ENCODE measurements around the gene BCL10. TPM values are rescaled to one million over a fixed set of nuclear protein-coding genes. Genes with fewer than 3 reads are reported as not detected.

BCL10 gene
- total RNA-seq, 1 experiment from 2014 or later = 26.1 TPM

- Histone ChIP-seq H3K27ac (ENCODE audit: insufficient read length, low read depth, low read length) (no peak overlapping the region), H2BK5ac (ENCODE audit: insufficient read length, low read length) (no peak overlapping the region), H3K79me1 (ENCODE audit: insufficient read depth, low read depth, low read length, poor library complexity, severe bottlenecking) (no peaks in the 10 kb centered on the region), H3K4me2 (ENCODE audit: insufficient read depth, insufficient read length, low read length) (no peak overlapping the region), H3K18ac (ENCODE audit: insufficient read length, low read depth, low read length) (no peak overlapping the region), H3K23ac (ENCODE audit: insufficient read length, low read depth, low read length) (no peak overlapping the region), H4K91ac (ENCODE audit: insufficient read length, low read depth, low read length) (no peak overlapping the region), H2BK15ac (ENCODE audit: low read depth, low read length) (no peak overlapping the region), H3K9me3 (ENCODE audit: control insufficient read depth, low read depth, low read length) (no peaks in the 10 kb centered on the region), H3K4ac (ENCODE audit: low read depth, low read length) (no peak overlapping the region), H2BK12ac (ENCODE audit: insufficient read length, low read depth, low read length) (no peak overlapping the region), H3K27me3 (ENCODE audit: insufficient read depth, low read length) (no peaks in the 10 kb centered on the region), H3K56ac (ENCODE audit: insufficient read length, low read depth, low read length) (no peak overlapping the region), H4K20me1 (ENCODE audit: control insufficient read depth, insufficient read depth, insufficient read length) (no peaks in the 10 kb centered on the region), H3K23me2 (ENCODE audit: insufficient read length, low read depth, low read length, poor library complexity, severe bottlenecking) (no peaks in the 10 kb centered on the region), H3K9ac (ENCODE audit: extremely low read depth, insufficient read length, low read length) (no peak overlapping the region), H3K4me1 (ENCODE audit: insufficient read depth, low read length) (peaks cover 4% of the 10 kb centered on the region; the same call in 1 of the 2 replicates), H4K8ac (replicated peaks; ENCODE audit: insufficient read length, low read depth, low read length) (no peak overlapping the region), H2BK20ac (ENCODE audit: low read depth, low read length, poor library complexity, severe bottlenecking) (no peak overlapping the region), H2BK120ac (ENCODE audit: low read depth, low read length, poor library complexity, severe bottlenecking) (no peak overlapping the region), H2AK5ac (ENCODE audit: insufficient read length, low read length) (no peak overlapping the region), H3K79me2 (ENCODE audit: insufficient read depth, low read length) (no peaks in the 10 kb centered on the region), H3T11ph (ENCODE audit: low read length) (no peak overlapping the region), H3K14ac (ENCODE audit: insufficient read depth, low read length) (no peak overlapping the region), H4K5ac (ENCODE audit: insufficient read length, low read depth, low read length) (no peak overlapping the region), H2AFZ (ENCODE audit: low read length) (no peak overlapping the region)
- WGBS (ENCODE audit: extremely low coverage, insufficient read length, low lambda C conversion rate) = no CpG with 5 or more reads among the region's 4 CpGs
- no peak for DNase-seq
- Mint-ChIP-seq H3K4me3 (no peak overlapping the region), H3K27ac (no peak overlapping the region; a peak in 1 of 7 replicates), H3K4me1 (peaks cover 7 to 9% of the 10 kb centered on the region in 2 experiments), H3K9me3 (no peaks in the 10 kb centered on the region), H3K27me3 (ENCODE audit: low read depth) (no peaks in the 10 kb centered on the region; the same call in 1 of the 2 replicates), H3K36me3 (ENCODE audit: insufficient read depth in 1 of 3, low read depth in 3 of 3) (no peaks in the 10 kb centered on the region)
- TF ChIP-seq CTCF (conservative IDR thresholded peaks at IDR 0.05) = no peak
Measured at GRCh38 chr1:85303440-85304162, 27.2 kb upstream of the BCL10 start.

All from H9 (cell line).